Suppressor macrophage treated with lipopolysaccharide for 1 hour (primary cell): ENCODE results near the gene CR1.

Experiments used
- DNase-seq, 3 donors: peaks; one replicate each; pipeline ENCODE4 v3.0.0-alpha.2; 2020 to 2022

Gene CR1

GRCh38 chr1:207495801-207496792 lies at the start of gene CR1:
Gene CR1 (plus strand): TSS chr1:207496157. CDS start chr1:207496268, 111 bp downstream.
- peak; percentile 69 to 72 (median 72) for DNase-seq

- DNase-seq, result no peak
Observed at GRCh38 chr1:207453710-207454045, 42.3 kb upstream of the CR1 start.

- DNase-seq, result peak; percentile 36 to 46 (median 36)
Observed at GRCh38 chr1:207454046-207454964, 41.7 kb upstream of the CR1 start, which contains the start of gene CR2. Gene CR2 (plus strand): TSS chr1:207454328. CDS start chr1:207454419, 91 bp downstream.

GRCh38 chr1:207455183-207455754 lies 40.7 kb upstream of the CR1 start:
- no peak for DNase-seq

GRCh38 chr1:207458414-207458813 lies 37.5 kb upstream of the CR1 start:
- no peak for DNase-seq

GRCh38 chr1:207459008-207459407 lies 36.9 kb upstream of the CR1 start:
- DNase-seq, result no peak

- no peak for DNase-seq
Observed at GRCh38 chr1:207461649-207462048, 34.3 kb upstream of the CR1 start.

GRCh38 chr1:207462535-207462934 lies 33.4 kb upstream of the CR1 start:
- DNase-seq, result no peak

GRCh38 chr1:207463021-207463420 lies 32.9 kb upstream of the CR1 start:
- peak in 2 of 3 donors; percentile 21 to 28 for DNase-seq

- no peak for DNase-seq
Observed at GRCh38 chr1:207463571-207463970, 32.4 kb upstream of the CR1 start.

- DNase-seq, result no peak
Observed at GRCh38 chr1:207470927-207471326, 25.0 kb upstream of the CR1 start.

GRCh38 chr1:207474210-207474609 lies 21.7 kb upstream of the CR1 start:
- DNase-seq, result no peak

GRCh38 chr1:207486198-207486597 lies 9.8 kb upstream of the CR1 start:
- DNase-seq, result peak; percentile 60 to 69 (median 66)

GRCh38 chr1:207487636-207488035 lies 8.3 kb upstream of the CR1 start:
- no peak for DNase-seq

- DNase-seq, result no peak
Observed at GRCh38 chr1:207493212-207493611, 2.7 kb upstream of the CR1 start.

- DNase-seq, result no peak
Observed at GRCh38 chr1:207494171-207494570, 1.8 kb upstream of the CR1 start.

- DNase-seq, result peak; percentile 25 to 51 (median 47)
Observed at GRCh38 chr1:207495281-207495680, 676 bp upstream of the CR1 start.

- peak; percentile 76 to 91 (median 90) for DNase-seq
Observed at GRCh38 chr1:207497941-207498340, 2.0 kb downstream of the CR1 start.

GRCh38 chr1:207499573-207499972 lies 3.6 kb downstream of the CR1 start:
- peak; percentile 84 to 89 (median 87) for DNase-seq

GRCh38 chr1:207500306-207500705 lies 4.3 kb downstream of the CR1 start:
- no peak for DNase-seq

GRCh38 chr1:207501071-207501470 lies 5.1 kb downstream of the CR1 start:
- DNase-seq, result peak; percentile 27 to 28 (median 28)

- no peak for DNase-seq
Observed at GRCh38 chr1:207502726-207503125, 6.8 kb downstream of the CR1 start.

GRCh38 chr1:207503950-207504349 lies 8.0 kb downstream of the CR1 start:
- DNase-seq, result no peak
